GM19455 (cell line): ENCODE results near the gene CNTN4.
A peak's percentile ranks its signal among the peaks of the same experiment; 100 is the strongest.

Experiments
- ATAC-seq: cut with Tn5 transposase; IDR thresholded peaks from one replicate; pipeline ENCODE4 v1.9.1; 2021; ENCODE audit not compliant: unreplicated experiment

Gene CNTN4

GRCh38 chr3:3015185-3016089 is 916.8 kb downstream of the CNTN4 start:
- peak; percentile 65 for ATAC-seq

- ATAC-seq: no peak
These were observed 917.6 kb downstream of the CNTN4 start for GRCh38 chr3:3016226-3016625.

GRCh38 chr3:3020209-3020608 is 921.5 kb downstream of the CNTN4 start:
- no peak for ATAC-seq

- ATAC-seq: no peak
These were observed 924.6 kb downstream of the CNTN4 start for GRCh38 chr3:3023111-3023745.

GRCh38 chr3:3027976-3028567 is 929.4 kb downstream of the CNTN4 start:
- peak; percentile 95 for ATAC-seq

GRCh38 chr3:3031326-3031725 is 932.7 kb downstream of the CNTN4 start:
- ATAC-seq: no peak

GRCh38 chr3:3037156-3037555 is 938.5 kb downstream of the CNTN4 start:
- ATAC-seq: no peak

GRCh38 chr3:3038201-3038991 is 939.7 kb downstream of the CNTN4 start:
- no peak for ATAC-seq

- ATAC-seq: no peak
These were observed 955.3 kb downstream of the CNTN4 start for GRCh38 chr3:3053974-3054373.

- ATAC-seq: no peak
These were observed 961.0 kb downstream of the CNTN4 start for GRCh38 chr3:3059645-3060044.

GRCh38 chr3:3064297-3064696 is 965.6 kb downstream of the CNTN4 start:
- ATAC-seq: no peak

- ATAC-seq: peak; percentile 21
These were observed 967.2 kb downstream of the CNTN4 start for GRCh38 chr3:3065876-3066275.

GRCh38 chr3:3066378-3066777 is 967.7 kb downstream of the CNTN4 start:
- ATAC-seq: peak; percentile 65

GRCh38 chr3:3066910-3067309 is 968.2 kb downstream of the CNTN4 start:
- no peak for ATAC-seq

GRCh38 chr3:3068358-3068881 is 969.8 kb downstream of the CNTN4 start:
- no peak for ATAC-seq

GRCh38 chr3:3069723-3070122 is 971.1 kb downstream of the CNTN4 start:
- no peak for ATAC-seq

- ATAC-seq: no peak
These were observed 972.5 kb downstream of the CNTN4 start for GRCh38 chr3:3071136-3071535.

- no peak for ATAC-seq
These were observed 976.0 kb downstream of the CNTN4 start for GRCh38 chr3:3074551-3075257.

- ATAC-seq: no peak
These were observed 981.6 kb downstream of the CNTN4 start for GRCh38 chr3:3080309-3080708.
